Measurements from ENCODE around the gene ALAD.

- TF ChIP-seq EGR1 (conservative IDR thresholded peaks at IDR 0.05) (no peak), POLR2AphosphoS5 (IDR thresholded peaks at IDR 0.05; ENCODE audit: control insufficient read depth, insufficient read depth, low read depth, low read length) (no peak), FIP1L1 (IDR thresholded peaks at IDR 0.05; ENCODE audit: low read depth, low read length, poor library complexity, severe bottlenecking) (no peak), EZH2 (IDR thresholded peaks at IDR 0.05; ENCODE audit: borderline replicate concordance, low read depth, low read length) (no peak), BHLHE40 (IDR thresholded peaks at IDR 0.05; ENCODE audit: low read length) (no peak)
- TF ChIP-seq, protein P1, sequence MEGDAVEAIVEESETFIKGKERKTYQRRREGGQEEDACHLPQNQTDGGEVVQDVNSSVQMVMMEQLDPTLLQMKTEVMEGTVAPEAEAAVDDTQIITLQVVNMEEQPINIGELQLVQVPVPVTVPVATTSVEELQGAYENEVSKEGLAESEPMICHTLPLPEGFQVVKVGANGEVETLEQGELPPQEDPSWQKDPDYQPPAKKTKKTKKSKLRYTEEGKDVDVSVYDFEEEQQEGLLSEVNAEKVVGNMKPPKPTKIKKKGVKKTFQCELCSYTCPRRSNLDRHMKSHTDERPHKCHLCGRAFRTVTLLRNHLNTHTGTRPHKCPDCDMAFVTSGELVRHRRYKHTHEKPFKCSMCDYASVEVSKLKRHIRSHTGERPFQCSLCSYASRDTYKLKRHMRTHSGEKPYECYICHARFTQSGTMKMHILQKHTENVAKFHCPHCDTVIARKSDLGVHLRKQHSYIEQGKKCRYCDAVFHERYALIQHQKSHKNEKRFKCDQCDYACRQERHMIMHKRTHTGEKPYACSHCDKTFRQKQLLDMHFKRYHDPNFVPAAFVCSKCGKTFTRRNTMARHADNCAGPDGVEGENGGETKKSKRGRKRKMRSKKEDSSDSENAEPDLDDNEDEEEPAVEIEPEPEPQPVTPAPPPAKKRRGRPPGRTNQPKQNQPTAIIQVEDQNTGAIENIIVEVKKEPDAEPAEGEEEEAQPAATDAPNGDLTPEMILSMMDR (IDR thresholded peaks at IDR 0.05 in 2 of 3, conservative IDR thresholded peaks at IDR 0.05 in 1 of 3; ENCODE audit: insufficient read depth in 2 of 3, low read depth in 1 of 3, low read length in 3 of 3), result no peak
Measured at GRCh38 chr9:113345671-113346070, 55.4 kb downstream of the ALAD start.
